Endothelial cell of umbilical vein (primary cell): ENCODE measurements around the gene SLAMF8.

Source experiments
- CTCF ChIP-seq, 2 donors: IDR thresholded peaks; 1 replicate in 1 of 2; 2 replicates in 1 of 2; pipeline ENCODE4 v1.5.1; 2011; ENCODE audit warnings: low read length in 2 of 2, mild to moderate bottlenecking in 2 of 2, moderate library complexity in 2 of 2, control low read depth in 1 of 2, inconsistent platforms in 1 of 2, low read depth in 1 of 2; ENCODE audit not compliant: insufficient read depth in 1 of 2; ENCODE audit errors: extremely low read depth in 1 of 2
- MAX ChIP-seq: IDR thresholded peaks from 2 replicates; pipeline ENCODE4 v1.6.1; 2011; ENCODE audit not compliant: insufficient read depth, insufficient read length

DNA sequence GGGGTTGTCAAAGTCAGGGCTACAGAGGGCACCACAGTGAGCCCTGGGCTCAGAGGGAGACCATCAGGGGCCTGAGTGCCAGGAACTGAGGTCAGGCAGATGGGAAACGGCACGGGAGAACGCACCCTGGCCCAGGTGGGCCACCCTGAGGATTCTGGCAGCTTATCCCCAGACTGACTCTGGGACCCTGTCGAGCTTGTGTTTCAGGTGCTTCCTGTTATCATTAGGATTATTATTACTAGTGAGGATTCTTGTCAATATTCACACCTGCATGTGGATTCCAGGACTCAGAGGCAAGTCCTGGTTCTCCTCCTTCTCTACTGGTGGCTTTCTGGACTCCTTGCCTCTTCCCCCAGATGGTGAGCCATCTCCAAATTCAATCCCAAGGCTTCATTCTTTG is 20.6 kb downstream of the SLAMF8 start:
- no peak for TF ChIP-seq MAX
- TF ChIP-seq CTCF (IDR thresholded peaks at IDR 0.05; ENCODE audit: extremely low read depth in 1 of 2, insufficient read depth in 1 of 2, low read depth in 1 of 2, low read length in 2 of 2): no peak
